ENCODE results near the gene RNASE4. TPM values are rescaled to one million over a fixed set of nuclear protein-coding genes. Genes with fewer than 3 reads are reported as not detected.
"Not testable (repeated sequence)": the region's sequence is repeated elsewhere in the genome, so short reads cannot be mapped to it uniquely, and the experiment has no call there.

RNASE4 gene
- total RNA-seq, 1 experiment from 2014 or later: 3.9 TPM

GRCh38 chr14:20699931-20700330, 15.6 kb downstream of the RNASE4 start:
- no peak for ATAC-seq
- no peak overlapping the region for H3K4me3 ChIP-seq (replicated peaks in 1 of 2; ENCODE audit: low read depth in 1 of 2, low read length in 2 of 2)
- ChIA-PET CTCF (interaction anchor here (1.1 to 2.1 kb wide), 4 partner anchors 156 to 271 kb away, joined by 3 to 5 read pairs (median 4); no protein-coding TSS in a partner anchor), RAD21 (ENCODE audit: low non-redundant PET in 1 of 2, low total read pairs in 2 of 2, uncharacterized antibody in 2 of 2, unreplicated experiment in 2 of 2) (no interaction called here), POLR2A (interaction anchor here (0.8 to 1.3 kb wide), 2 partner anchors 122 to 174 kb away, joined by 3 to 4 read pairs; no protein-coding TSS in a partner anchor)
- intact Hi-C loops (cut with micrococcal nuclease): loop anchor here (10.0 kb wide), 1 partner anchor 235 kb away; no protein-coding TSS in a partner anchor
- H3K4me2 ChIP-seq (ENCODE audit: low read length): no peak overlapping the region
- no peaks in the 10 kb centered on the region for H3K9me3 ChIP-seq (ENCODE audit: control insufficient read depth in 1 of 2, insufficient read depth in 1 of 2, low read depth in 1 of 2, low read length in 2 of 2)
- H3K27ac ChIP-seq (ENCODE audit: low read depth, low read length): no peak overlapping the region
- TF ChIP-seq CEBPB (IDR thresholded peaks at IDR 0.05; ENCODE audit: low read depth): no peak
- TF ChIP-seq POLR2A (IDR thresholded peaks at IDR 0.05; ENCODE audit: borderline replicate concordance, extremely low read depth, insufficient read depth, insufficient read length): no peak
- TF ChIP-seq EGR1 (IDR thresholded peaks at IDR 0.05; ENCODE audit: low read depth): no peak
- TF ChIP-seq YY1 (IDR thresholded peaks at IDR 0.05; ENCODE audit: extremely low read depth, insufficient replicate concordance, low read depth, low read length): no peak
- TF ChIP-seq ZFX (IDR thresholded peaks at IDR 0.05): no peak
- no peak for TF ChIP-seq EZH2phosphoT487 (IDR thresholded peaks at IDR 0.05; ENCODE audit: borderline replicate concordance)
- no peak for TF ChIP-seq RAD21 (IDR thresholded peaks at IDR 0.05; ENCODE audit: low read depth)
- TF ChIP-seq FOSL1 (IDR thresholded peaks at IDR 0.05; ENCODE audit: low read depth): no peak
- no peak for TF ChIP-seq CTCF (IDR thresholded peaks at IDR 0.05 in 2 of 3, conservative IDR thresholded peaks at IDR 0.05 in 1 of 3; ENCODE audit: borderline replicate concordance in 1 of 3, insufficient read depth in 1 of 3, low read depth in 2 of 3, low read length in 2 of 3)
- TF ChIP-seq SIN3A (IDR thresholded peaks at IDR 0.05; ENCODE audit: low read depth): no peak
- DNase-seq (ENCODE audit: low read depth, low spot score): no peak
- BruUV-seq (replicated peaks): no TSS peak
- H3K9me2 ChIP-seq (ENCODE audit: insufficient read depth): no peaks in the 10 kb centered on the region
- H3K36me3 ChIP-seq (ENCODE audit: control insufficient read depth in 1 of 2, insufficient read depth in 2 of 2, low read length in 2 of 2): no peaks in the 10 kb centered on the region
- no peak overlapping the region for H2AFZ ChIP-seq (ENCODE audit: low read depth, low read length, poor library complexity, severe bottlenecking)
- H4K20me1 ChIP-seq (ENCODE audit: insufficient read depth): no peaks in the 10 kb centered on the region
- H3K79me2 ChIP-seq (ENCODE audit: insufficient read depth, low read length): no peaks in the 10 kb centered on the region
- peaks cover 0 to 3% of the 10 kb centered on the region in 2 experiments; a peak in 1 of 4 replicates for H3K4me1 ChIP-seq (ENCODE audit: control insufficient read depth in 1 of 2, insufficient read depth in 2 of 2, low read length in 2 of 2)
- no peaks in the 10 kb centered on the region for H3K27me3 ChIP-seq (ENCODE audit: insufficient read depth, low read length)
- no peak overlapping the region for H3K9ac ChIP-seq (ENCODE audit: low read length)

GRCh38 chr14:20700965-20701364, 16.6 kb downstream of the RNASE4 start:
- H3K9ac ChIP-seq (ENCODE audit: low read length); H3K4me1 ChIP-seq (ENCODE audit: control insufficient read depth in 1 of 2, insufficient read depth in 2 of 2, low read length in 2 of 2); H3K9me3 ChIP-seq (ENCODE audit: control insufficient read depth in 1 of 2, insufficient read depth in 1 of 2, low read depth in 1 of 2, low read length in 2 of 2); H3K4me3 ChIP-seq (replicated peaks in 1 of 2; ENCODE audit: low read depth in 1 of 2, low read length in 2 of 2); ATAC-seq; BruUV-seq (replicated peaks); RAD21 ChIA-PET (ENCODE audit: low non-redundant PET in 1 of 2, low total read pairs in 2 of 2, uncharacterized antibody in 2 of 2, unreplicated experiment in 2 of 2); H3K4me2 ChIP-seq (ENCODE audit: low read length); H3K27me3 ChIP-seq (ENCODE audit: insufficient read depth, low read length); H3K79me2 ChIP-seq (ENCODE audit: insufficient read depth, low read length); DNase-seq (ENCODE audit: low read depth, low spot score); H4K20me1 ChIP-seq (ENCODE audit: insufficient read depth); H2AFZ ChIP-seq (ENCODE audit: low read depth, low read length, poor library complexity, severe bottlenecking); H3K9me2 ChIP-seq (ENCODE audit: insufficient read depth); POLR2A ChIA-PET; H3K27ac ChIP-seq (ENCODE audit: low read depth, low read length); H3K36me3 ChIP-seq (ENCODE audit: control insufficient read depth in 1 of 2, insufficient read depth in 2 of 2, low read length in 2 of 2): not testable (repeated sequence)
- CTCF ChIA-PET: interaction anchor here (0.8 to 2.1 kb wide), 4 partner anchors 155 to 270 kb away, joined by 3 to 5 read pairs (median 4); no protein-coding TSS in a partner anchor
- intact Hi-C loops (cut with micrococcal nuclease): loop anchor here (10.0 kb wide), 1 partner anchor 234 kb away; no protein-coding TSS in a partner anchor
